Hematopoietic multipotent progenitor cell (in vitro differentiated cells): ENCODE results near the gene ERBB3. TPM values are rescaled to one million over a fixed set of nuclear protein-coding genes. Genes with fewer than 3 reads are reported as not detected.

ENCODE experiments used
- DNase-seq, 3 donors: peaks; one replicate each; pipeline ENCODE4 v3.0.0-alpha.2; 2011 to 2015; ENCODE audit warnings: low read depth in 2 of 3, low spot score in 2 of 3
- total RNA-seq: library from RNA; depleted of rRNA; stranded (reverse); fragments of >200 nt; gene quantifications from one replicate; pipeline ENCODE4 v1.2.3, GENCODE V29; 2012

ERBB3 gene
- total RNA-seq, 1 donor: 0.27 TPM

GRCh38 chr12:56129206-56129941, 49.4 kb downstream of the ERBB3 start:
- peak in 2 of 3 donors; percentile 81 to 85 for DNase-seq

- no peak for DNase-seq
Observed at GRCh38 chr12:56129942-56130495, 50.1 kb downstream of the ERBB3 start.

GRCh38 chr12:56130876-56131275, 50.9 kb downstream of the ERBB3 start:
- no peak for DNase-seq

- no peak for DNase-seq
Observed at GRCh38 chr12:56134897-56135296, 54.9 kb downstream of the ERBB3 start.

GRCh38 chr12:56137853-56138571, 58.0 kb downstream of the ERBB3 start:
- no peak for DNase-seq

- DNase-seq: peak in 1 of 3 donors; percentile 45
Observed at GRCh38 chr12:56141946-56142784, 62.2 kb downstream of the ERBB3 start.

- DNase-seq: no peak
Observed at GRCh38 chr12:56143217-56143616, 63.3 kb downstream of the ERBB3 start.

GRCh38 chr12:56143870-56144269, 63.9 kb downstream of the ERBB3 start:
- DNase-seq: no peak

- DNase-seq: no peak
Observed at GRCh38 chr12:56145217-56145616, 65.3 kb downstream of the ERBB3 start.

- DNase-seq: no peak
Observed at GRCh38 chr12:56146492-56147460, 66.8 kb downstream of the ERBB3 start.

GRCh38 chr12:56150563-56150962, 70.6 kb downstream of the ERBB3 start:
- DNase-seq: peak in 2 of 3 donors; percentile 43 to 66

GRCh38 chr12:56151672-56152131, 71.7 kb downstream of the ERBB3 start:
- DNase-seq: peak in 2 of 3 donors; percentile 51 to 60

GRCh38 chr12:56152132-56152755, 72.3 kb downstream of the ERBB3 start, which contains the start of gene MYL6B:
Gene MYL6B, plus strand, starts transcription at chr12:56152587. Its CDS starts 1,332 bp downstream, at chr12:56153919.
- DNase-seq: peak in 2 of 3 donors; percentile 93

Other genes with a start within 250 kb of the ERBB3 start
- gene MMP19, start 237.2 kb upstream of the ERBB3 start, total RNA-seq: 0.27 TPM
- 18.0 TPM for gene PYM1, start 152.3 kb upstream of the ERBB3 start, total RNA-seq
- gene DGKA, start 149.0 kb upstream of the ERBB3 start, total RNA-seq: 53.6 TPM
- 1.3 TPM for gene PMEL, start 114.1 kb upstream of the ERBB3 start, total RNA-seq
- 27.2 TPM for gene CDK2, start 113.3 kb upstream of the ERBB3 start, total RNA-seq
- 39.9 TPM for gene RAB5B, start 106.1 kb upstream of the ERBB3 start, total RNA-seq
- gene SUOX, start 82.9 kb upstream of the ERBB3 start, total RNA-seq: 47.1 TPM
- gene IKZF4, start 59.1 kb upstream of the ERBB3 start, total RNA-seq: 5.4 TPM
- 168 TPM for gene RPS26, start 38.2 kb upstream of the ERBB3 start, total RNA-seq
- 113 TPM for gene PA2G4, start 24.4 kb downstream of the ERBB3 start, total RNA-seq
- gene RPL41, start 36.5 kb downstream of the ERBB3 start, total RNA-seq: 3,883 TPM
- 10.2 TPM for gene ZC3H10, start 38.1 kb downstream of the ERBB3 start, total RNA-seq
- 254 TPM for gene ESYT1, start 48.1 kb downstream of the ERBB3 start, total RNA-seq
- 47.1 TPM for gene MYL6B, start 72.4 kb downstream of the ERBB3 start, total RNA-seq
- 563 TPM for gene MYL6, start 78.2 kb downstream of the ERBB3 start, total RNA-seq
- gene SMARCC2, start 109.3 kb downstream of the ERBB3 start, total RNA-seq: 72.4 TPM
- gene RNF41, start 141.8 kb downstream of the ERBB3 start, total RNA-seq: 205 TPM
- gene NABP2, start 144.2 kb downstream of the ERBB3 start, total RNA-seq: 21.0 TPM
- gene SLC39A5, start 149.9 kb downstream of the ERBB3 start, total RNA-seq: 0.54 TPM
- 22.9 TPM for gene ANKRD52, start 178.2 kb downstream of the ERBB3 start, total RNA-seq
- 17.2 TPM for gene COQ10A, start 186.8 kb downstream of the ERBB3 start, total RNA-seq
- gene CS, start 220.2 kb downstream of the ERBB3 start, total RNA-seq: 106 TPM
- gene CNPY2, start 235.8 kb downstream of the ERBB3 start, total RNA-seq: 48.2 TPM